Left renal cortex interstitium (tissue), 4 donors: ENCODE measurements around the gene KCNC2. TPM values are rescaled to one million over a fixed set of nuclear protein-coding genes. Genes with fewer than 3 reads are reported as not detected.

Experiments
- DNase-seq, 4 donors: peaks; one replicate each; pipeline ENCODE4 v3.0.0-alpha.2; 2013; ENCODE audit warnings: low read depth in 4 of 4, low spot score in 2 of 4, missing footprints in 1 of 4
- polyA plus RNA-seq, 4 donors: library from polyadenylated mRNA; unstranded; fragments of 120-200 nt; gene quantifications; one replicate each; pipeline ENCODE4 v1.2.1, GENCODE V29; 2013; ENCODE audit not compliant: insufficient read length in 4 of 4

Gene KCNC2
- polyA plus RNA-seq, 4 donors, result 0.34 to 0.94 (median 0.69) TPM

GRCh38 chr12:75065482-75065881 is 144.2 kb downstream of the KCNC2 start:
- no peak for DNase-seq

- DNase-seq, result no peak
Observed at GRCh38 chr12:75062691-75063090, 146.9 kb downstream of the KCNC2 start.

DNA sequence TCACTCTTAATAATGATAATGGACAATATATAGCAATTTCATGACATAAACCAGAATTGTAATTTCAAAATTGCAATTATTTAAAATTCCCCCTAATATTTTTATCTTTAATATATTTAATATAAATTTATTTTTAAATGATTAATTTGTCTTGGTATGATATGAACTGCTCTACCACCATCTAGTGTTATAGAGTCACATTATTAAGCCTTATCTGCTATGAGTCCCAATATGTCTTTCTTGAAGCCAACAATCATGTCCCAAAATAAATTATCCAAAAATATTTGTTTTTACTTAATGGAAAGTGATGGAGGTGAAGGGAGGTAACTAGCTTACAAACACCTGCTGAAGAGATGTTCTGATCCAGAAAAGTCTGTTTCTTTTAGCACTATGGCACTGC is 151.4 kb downstream of the KCNC2 start:
- DNase-seq, result no peak

DNA sequence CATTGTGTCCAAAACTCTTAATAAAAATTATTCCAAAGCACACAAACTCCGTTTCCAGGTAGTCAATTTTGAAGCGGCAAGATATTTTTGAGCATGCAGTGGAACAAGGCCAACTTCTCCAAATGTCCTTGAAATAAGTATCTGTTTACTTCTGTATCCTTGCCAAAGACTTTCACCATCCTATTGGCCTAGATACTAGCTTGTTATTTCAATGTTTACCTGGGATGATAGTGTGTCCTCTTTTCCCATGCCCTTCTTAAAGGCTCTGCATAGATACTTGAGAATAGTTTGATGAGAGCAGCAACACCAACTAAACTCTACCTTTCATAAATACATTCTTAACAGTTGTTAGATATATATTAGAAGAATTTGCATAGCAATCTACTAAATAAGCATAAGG is 160.9 kb downstream of the KCNC2 start:
- no peak for DNase-seq

DNA sequence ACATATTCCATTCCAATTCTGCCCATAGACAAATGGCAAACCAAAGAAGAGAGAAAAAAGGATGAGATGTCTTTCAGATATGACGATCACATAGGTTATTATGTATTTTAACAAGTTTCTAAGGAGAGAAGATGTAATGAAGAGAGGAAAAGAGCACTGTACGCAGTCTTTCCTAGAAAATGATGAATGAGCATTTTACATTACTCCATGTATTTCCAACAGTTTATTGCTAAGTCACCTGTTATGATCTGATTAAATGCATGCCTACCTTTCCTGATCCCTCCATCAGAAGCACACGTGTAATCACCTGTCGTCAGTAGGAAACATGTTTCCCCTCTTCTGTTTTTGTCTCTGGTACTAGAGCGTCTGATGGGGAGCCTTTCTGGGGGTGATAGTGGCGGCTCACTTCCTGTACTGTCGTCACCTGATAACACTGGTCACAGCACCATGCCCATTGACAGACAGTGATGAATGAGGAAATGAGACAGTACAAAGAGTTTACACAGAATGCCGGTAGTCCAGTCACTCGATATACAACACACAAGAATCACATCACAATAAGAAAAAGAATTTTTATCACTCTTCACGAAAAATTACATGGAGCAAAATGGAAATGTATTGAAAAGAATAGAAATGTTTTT is 161.6 kb downstream of the KCNC2 start:
- no peak for DNase-seq

- DNase-seq, result no peak
Observed at GRCh38 chr12:75042125-75042524, 167.5 kb downstream of the KCNC2 start.

- no peak for DNase-seq
Observed at GRCh38 chr12:75041472-75041871, 168.2 kb downstream of the KCNC2 start.

DNA sequence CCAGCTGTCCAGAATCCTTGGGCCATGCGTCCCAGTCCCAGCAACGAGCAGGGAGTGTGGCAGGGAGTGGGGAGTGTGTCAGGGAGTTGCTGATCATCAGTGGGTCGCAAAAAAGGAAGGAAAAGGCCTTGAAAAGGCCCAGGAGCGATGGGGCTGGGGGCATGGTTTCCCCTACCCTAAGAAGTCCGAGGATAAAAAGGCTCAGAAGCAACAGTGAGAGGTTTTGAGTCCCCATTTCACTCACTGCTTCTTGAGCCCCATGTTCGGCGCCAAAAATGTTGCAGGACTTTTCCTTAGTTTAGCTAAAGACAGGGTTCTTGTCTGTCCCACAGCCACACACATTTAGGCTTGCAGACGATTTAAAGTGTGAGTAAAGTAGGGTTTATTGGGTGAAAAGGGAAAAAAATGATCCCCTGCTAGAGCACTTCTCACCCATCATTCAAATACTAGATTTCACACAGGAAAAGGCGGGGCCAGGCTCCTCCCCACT is 189.5 kb downstream of the KCNC2 start:
- no peak for DNase-seq

- DNase-seq, result peak in 3 of 4 donors; percentile 31 to 53 (median 39)
Observed at GRCh38 chr12:75011120-75011519, 198.5 kb downstream of the KCNC2 start.

- DNase-seq, result no peak
Observed at GRCh38 chr12:75007133-75007532, 202.5 kb downstream of the KCNC2 start.

GRCh38 chr12:75000120-75000519 is 209.5 kb downstream of the KCNC2 start:
- DNase-seq, result no peak

DNA sequence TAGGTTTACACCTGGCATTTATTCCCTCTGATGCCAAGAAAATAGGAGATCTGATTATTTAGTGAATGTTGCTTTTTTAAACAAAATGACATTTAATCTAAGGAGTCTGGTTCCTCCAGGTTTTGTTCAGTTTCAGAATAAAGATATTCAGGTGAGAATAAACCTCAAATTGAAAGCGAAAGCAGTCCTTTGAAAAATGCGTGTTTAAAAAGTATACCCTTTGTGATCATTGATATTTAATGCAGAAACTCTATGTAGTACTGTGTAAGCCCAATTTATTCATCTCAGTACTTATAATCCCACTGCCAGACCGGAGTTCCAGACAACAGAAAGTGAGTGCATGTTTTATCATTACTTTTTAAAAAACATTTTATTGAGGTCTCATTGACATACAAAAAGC is 210.2 kb downstream of the KCNC2 start:
- DNase-seq, result no peak

Other genes starting within 250 kb of the KCNC2 start
- gene CAPS2, start 120.5 kb upstream of the KCNC2 start, polyA plus RNA-seq, result 1 to 10 TPM; 7.4 to 9.2 (median 8.0) TPM
- gene GLIPR1L1, start 124.8 kb upstream of the KCNC2 start, polyA plus RNA-seq, result under 1 TPM; 0.24 to 0.65 (median 0.53) TPM
- gene GLIPR1L2, start 181.2 kb upstream of the KCNC2 start, polyA plus RNA-seq, result 1 to 10 TPM; 2.2 to 4.3 (median 3.2) TPM